Vagina (tissue), 2 donors: ENCODE results near the gene AMZ2.
"Not testable (repeated sequence)": the region's sequence is repeated elsewhere in the genome, so short reads cannot be mapped to it uniquely, and the experiment has no call there.

Source experiments
- POLR2A ChIP-seq, 2 donors: fragments of 450-650 bp; IDR thresholded peaks; one replicate each; pipeline ENCODE4 v1.6.1; 2017; ENCODE audit warnings: antibody characterized with exemption in 2 of 2, mild to moderate bottlenecking in 2 of 2, moderate library complexity in 2 of 2
- POLR2AphosphoS5 ChIP-seq, 2 donors: sonication (generic); formaldehyde crosslinking; IDR thresholded peaks; one replicate each; pipeline ENCODE4 v1.9.0; 2017; ENCODE audit warnings: antibody characterized with exemption in 2 of 2, mild to moderate bottlenecking in 2 of 2, low read depth in 1 of 2; ENCODE audit not compliant: insufficient read depth in 1 of 2
- TF ChIP-seq, protein P1 (sequence below), 3 experiments: fragments of 450-650 bp in 2 of 3; fragments of 200-600 bp in 1 of 3; sonication (generic) in 1 of 3; IDR thresholded peaks; one replicate each; pipeline ENCODE4 v1.5.1; 2017 to 2019; ENCODE audit warnings: antibody characterized with exemption in 3 of 3, mild to moderate bottlenecking in 2 of 3, moderate library complexity in 2 of 3

- TF ChIP-seq, protein P1, sequence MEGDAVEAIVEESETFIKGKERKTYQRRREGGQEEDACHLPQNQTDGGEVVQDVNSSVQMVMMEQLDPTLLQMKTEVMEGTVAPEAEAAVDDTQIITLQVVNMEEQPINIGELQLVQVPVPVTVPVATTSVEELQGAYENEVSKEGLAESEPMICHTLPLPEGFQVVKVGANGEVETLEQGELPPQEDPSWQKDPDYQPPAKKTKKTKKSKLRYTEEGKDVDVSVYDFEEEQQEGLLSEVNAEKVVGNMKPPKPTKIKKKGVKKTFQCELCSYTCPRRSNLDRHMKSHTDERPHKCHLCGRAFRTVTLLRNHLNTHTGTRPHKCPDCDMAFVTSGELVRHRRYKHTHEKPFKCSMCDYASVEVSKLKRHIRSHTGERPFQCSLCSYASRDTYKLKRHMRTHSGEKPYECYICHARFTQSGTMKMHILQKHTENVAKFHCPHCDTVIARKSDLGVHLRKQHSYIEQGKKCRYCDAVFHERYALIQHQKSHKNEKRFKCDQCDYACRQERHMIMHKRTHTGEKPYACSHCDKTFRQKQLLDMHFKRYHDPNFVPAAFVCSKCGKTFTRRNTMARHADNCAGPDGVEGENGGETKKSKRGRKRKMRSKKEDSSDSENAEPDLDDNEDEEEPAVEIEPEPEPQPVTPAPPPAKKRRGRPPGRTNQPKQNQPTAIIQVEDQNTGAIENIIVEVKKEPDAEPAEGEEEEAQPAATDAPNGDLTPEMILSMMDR (IDR thresholded peaks at IDR 0.05) = not testable (repeated sequence)
- not testable (repeated sequence) for TF ChIP-seq POLR2AphosphoS5 (IDR thresholded peaks at IDR 0.05; ENCODE audit: insufficient read depth in 1 of 2, low read depth in 1 of 2); POLR2A (IDR thresholded peaks at IDR 0.05)
These were observed 22.8 kb upstream of the AMZ2 start for GRCh38 chr17:68225055-68225454.
